Mucosa of descending colon (tissue), 3 donors: ENCODE measurements around the gene PRIM1. TPM values are rescaled to one million over a fixed set of nuclear protein-coding genes. Genes with fewer than 3 reads are reported as not detected.
"Not testable (repeated sequence)": the region's sequence is repeated elsewhere in the genome, so short reads cannot be mapped to it uniquely, and the experiment has no call there.

Source experiments
- ATAC-seq: fragments of 200-7000 bp; cut with Tn5 transposase; one replicate; pipeline ENCODE4 v1.9.1; 2020; ENCODE audit warnings: mild to moderate bottlenecking, moderate library complexity
- DNase-seq, 3 donors: peaks; one replicate each; pipeline ENCODE4 v3.0.0-alpha.2; 2020
- H3K36me3 ChIP-seq: fragments of 200-600 bp; one replicate; pipeline ENCODE4 v1.8.0; 2021; ENCODE audit warnings: low read depth, mild to moderate bottlenecking
- H3K4me1 ChIP-seq: fragments of 200-600 bp; one replicate; pipeline ENCODE4 v1.8.0; 2021; ENCODE audit warnings: low read depth, mild to moderate bottlenecking
- H3K4me3 ChIP-seq: fragments of 200-600 bp; one replicate; pipeline ENCODE4 v1.8.0; 2021; ENCODE audit warnings: mild to moderate bottlenecking
- H3K9me3 ChIP-seq: fragments of 200-600 bp; one replicate; pipeline ENCODE4 v1.8.0; 2021; ENCODE audit warnings: mild to moderate bottlenecking
- intact Hi-C, 2 donors: fragments of 100-400 bp; cut with DNase I in 1 of 2; cut with micrococcal nuclease in 1 of 2; formaldehyde crosslinking; loops; one replicate each; pipeline versions ENCODE4 v1.11.0 to v1.11.1; 2022; cut with DNase I, micrococcal nuclease
- total RNA-seq, 3 donors: library from RNA; stranded (reverse); fragmentation: NEBNext Ultra II Directional in 2 of 3; extraction: Animal tissue kit (Norgen Biotek cat#: 25700) in 2 of 3; gene quantifications; one replicate each; pipeline versions ENCODE4 v1.2.1 to v1.2.4, GENCODE V29; 2021 to 2023
- TF ChIP-seq, protein P1 (sequence below): fragments of 200-600 bp; IDR thresholded peaks from one replicate; pipeline ENCODE4 v1.8.0; 2022; ENCODE audit warnings: antibody characterized with exemption, mild to moderate bottlenecking
- donor health status: DM: no; HTN: no; CAD: no; lungs with moderate emphysema.
- donor health status: DM: no; HTN: no; CAD: no.
- donor health status: DM: no; HTN: yes; CAD: no.

The PRIM1 gene
- total RNA-seq, 3 donors from 2014 or later, result 6.3 to 11.5 (median 6.8) TPM

GRCh38 chr12:56758728-56759262, 6.7 kb upstream of the PRIM1 start:
- ATAC-seq, result no peak
- no peak overlapping the region for H3K4me3 ChIP-seq
- H3K36me3 ChIP-seq, result no peaks in the 10 kb centered on the region
- H3K4me1 ChIP-seq, result no peaks in the 10 kb centered on the region
- intact Hi-C loops, result loop anchor here in 1 of 2 donors (2.0 kb wide), 1 partner anchor 228 kb away; no protein-coding TSS in a partner anchor
- no peak for DNase-seq
- peaks cover 13% of the 10 kb centered on the region for H3K9me3 ChIP-seq
- TF ChIP-seq, protein P1, sequence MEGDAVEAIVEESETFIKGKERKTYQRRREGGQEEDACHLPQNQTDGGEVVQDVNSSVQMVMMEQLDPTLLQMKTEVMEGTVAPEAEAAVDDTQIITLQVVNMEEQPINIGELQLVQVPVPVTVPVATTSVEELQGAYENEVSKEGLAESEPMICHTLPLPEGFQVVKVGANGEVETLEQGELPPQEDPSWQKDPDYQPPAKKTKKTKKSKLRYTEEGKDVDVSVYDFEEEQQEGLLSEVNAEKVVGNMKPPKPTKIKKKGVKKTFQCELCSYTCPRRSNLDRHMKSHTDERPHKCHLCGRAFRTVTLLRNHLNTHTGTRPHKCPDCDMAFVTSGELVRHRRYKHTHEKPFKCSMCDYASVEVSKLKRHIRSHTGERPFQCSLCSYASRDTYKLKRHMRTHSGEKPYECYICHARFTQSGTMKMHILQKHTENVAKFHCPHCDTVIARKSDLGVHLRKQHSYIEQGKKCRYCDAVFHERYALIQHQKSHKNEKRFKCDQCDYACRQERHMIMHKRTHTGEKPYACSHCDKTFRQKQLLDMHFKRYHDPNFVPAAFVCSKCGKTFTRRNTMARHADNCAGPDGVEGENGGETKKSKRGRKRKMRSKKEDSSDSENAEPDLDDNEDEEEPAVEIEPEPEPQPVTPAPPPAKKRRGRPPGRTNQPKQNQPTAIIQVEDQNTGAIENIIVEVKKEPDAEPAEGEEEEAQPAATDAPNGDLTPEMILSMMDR, result no peak

- DNase-seq, ATAC-seq, H3K4me1 ChIP-seq, H3K4me3 ChIP-seq, H3K36me3 ChIP-seq: not testable (repeated sequence)
- H3K9me3 ChIP-seq, result peaks cover 13% of the 10 kb centered on the region
- intact Hi-C loops, result loop anchor here (2.0 kb wide), 1 partner anchor 229 kb away; no protein-coding TSS in a partner anchor
Observed at GRCh38 chr12:56757971-56758370, 5.8 kb upstream of the PRIM1 start.

DNA sequence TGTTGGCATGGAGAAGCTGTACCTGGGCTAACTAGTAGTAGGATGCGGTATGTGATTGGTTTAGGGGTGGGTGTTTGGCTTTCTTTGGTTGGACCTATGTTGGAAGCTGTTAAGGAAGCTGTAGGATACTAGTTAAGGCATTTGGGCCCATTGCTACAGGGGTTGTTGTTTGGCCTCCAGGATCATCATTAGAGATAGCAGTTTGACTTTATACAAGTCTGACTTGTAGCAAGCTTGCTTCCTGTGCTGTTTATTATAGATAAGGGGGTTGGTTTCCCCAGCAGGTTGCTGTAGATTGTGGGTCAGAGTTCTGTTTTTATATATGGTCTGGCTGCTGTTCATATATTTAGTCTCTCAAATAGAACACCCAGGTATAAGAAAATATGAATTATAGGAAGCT, 1.4 kb upstream of the PRIM1 start:
- Histone ChIP-seq H3K36me3 (no peaks in the 10 kb centered on the region), H3K4me1 (no peaks in the 10 kb centered on the region), H3K4me3 (no peak overlapping the region), H3K9me3 (peaks cover 7% of the 10 kb centered on the region)
- no peak for DNase-seq
- TF ChIP-seq, protein P1, result no peak
- ATAC-seq, result no peak
- intact Hi-C loops, result no loop called here

DNA sequence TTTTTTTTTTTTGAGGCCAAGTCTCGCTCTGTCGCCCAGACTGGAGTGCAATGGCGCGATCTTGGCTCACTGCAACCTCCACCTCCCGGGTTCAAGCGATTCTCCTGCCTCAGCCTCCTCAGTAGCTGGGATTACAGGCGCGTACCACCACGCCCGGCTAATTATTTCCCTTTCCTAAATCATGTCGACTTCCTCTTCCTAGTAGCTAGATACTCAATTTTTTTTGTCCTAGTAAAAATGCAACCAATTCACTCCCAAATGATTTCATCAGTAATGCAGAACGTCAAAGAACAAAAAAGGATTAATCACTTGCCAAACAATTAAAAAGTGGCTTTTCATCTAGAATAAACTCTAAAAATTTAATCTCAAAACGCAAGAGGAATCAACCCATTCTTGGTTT, 1.5 kb downstream of the PRIM1 start:
- intact Hi-C loops, H3K36me3 ChIP-seq, H3K4me1 ChIP-seq, DNase-seq, H3K4me3 ChIP-seq, ATAC-seq, H3K9me3 ChIP-seq: not testable (repeated sequence)

GRCh38 chr12:56749853-56750252, 2.3 kb downstream of the PRIM1 start:
- no peak for ATAC-seq
- no peak overlapping the region for H3K4me3 ChIP-seq
- intact Hi-C loops, result no loop called here
- H3K36me3 ChIP-seq, result no peaks in the 10 kb centered on the region
- no peaks in the 10 kb centered on the region for H3K9me3 ChIP-seq
- H3K4me1 ChIP-seq, result no peaks in the 10 kb centered on the region
- DNase-seq, result no peak
- TF ChIP-seq, protein P1, result no peak

DNA sequence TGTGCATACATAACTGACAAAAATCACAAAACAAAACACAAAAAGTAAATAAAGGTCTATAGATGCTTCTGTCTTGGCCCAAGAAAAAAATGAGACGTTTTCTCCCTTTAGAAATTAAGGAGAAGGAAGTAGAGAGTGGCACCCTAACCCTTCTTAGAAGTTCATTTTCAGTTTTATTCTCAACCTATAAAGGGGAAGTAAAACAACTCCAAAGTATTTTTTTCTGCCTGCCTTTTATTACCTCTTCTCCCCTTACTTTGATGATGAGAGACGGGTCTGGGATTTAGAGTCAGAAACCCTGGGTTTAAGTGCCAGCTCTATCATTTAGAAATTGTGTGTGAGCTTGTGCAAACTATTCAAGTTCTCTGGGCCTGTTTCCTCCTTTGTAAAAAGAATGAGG, 2.8 kb downstream of the PRIM1 start:
- no peaks in the 10 kb centered on the region for H3K4me1 ChIP-seq
- intact Hi-C loops, result no loop called here
- no peak for ATAC-seq

More for the DNA sequence above, 2.8 kb downstream of the PRIM1 start:
- DNase-seq, result no peak
- TF ChIP-seq, protein P1, result no peak
- no peaks in the 10 kb centered on the region for H3K9me3 ChIP-seq
- no peak overlapping the region for H3K4me3 ChIP-seq
- H3K36me3 ChIP-seq, result no peaks in the 10 kb centered on the region
